Hindlimb muscle (tissue), 1 donor: Measurements from ENCODE around the gene OCA2. TPM values are rescaled to one million over a fixed set of nuclear protein-coding genes. Genes with fewer than 3 reads are reported as not detected.
A peak's percentile ranks its signal among the peaks of the same experiment; 100 is the strongest.
"Not testable (repeated sequence)": the region's sequence is repeated elsewhere in the genome, so short reads cannot be mapped to it uniquely, and the experiment has no call there.

ENCODE experiments used
- DNase-seq: peaks from one replicate; pipeline ENCODE4 v3.0.0-alpha.2; 2013
- polyA plus RNA-seq: library from polyadenylated mRNA; unstranded; fragments of 120-200 nt; gene quantifications from one replicate; pipeline ENCODE4 v1.2.1, GENCODE V29; 2013; ENCODE audit not compliant: insufficient read length

The OCA2 gene
- 4.5 TPM for polyA plus RNA-seq

DNA sequence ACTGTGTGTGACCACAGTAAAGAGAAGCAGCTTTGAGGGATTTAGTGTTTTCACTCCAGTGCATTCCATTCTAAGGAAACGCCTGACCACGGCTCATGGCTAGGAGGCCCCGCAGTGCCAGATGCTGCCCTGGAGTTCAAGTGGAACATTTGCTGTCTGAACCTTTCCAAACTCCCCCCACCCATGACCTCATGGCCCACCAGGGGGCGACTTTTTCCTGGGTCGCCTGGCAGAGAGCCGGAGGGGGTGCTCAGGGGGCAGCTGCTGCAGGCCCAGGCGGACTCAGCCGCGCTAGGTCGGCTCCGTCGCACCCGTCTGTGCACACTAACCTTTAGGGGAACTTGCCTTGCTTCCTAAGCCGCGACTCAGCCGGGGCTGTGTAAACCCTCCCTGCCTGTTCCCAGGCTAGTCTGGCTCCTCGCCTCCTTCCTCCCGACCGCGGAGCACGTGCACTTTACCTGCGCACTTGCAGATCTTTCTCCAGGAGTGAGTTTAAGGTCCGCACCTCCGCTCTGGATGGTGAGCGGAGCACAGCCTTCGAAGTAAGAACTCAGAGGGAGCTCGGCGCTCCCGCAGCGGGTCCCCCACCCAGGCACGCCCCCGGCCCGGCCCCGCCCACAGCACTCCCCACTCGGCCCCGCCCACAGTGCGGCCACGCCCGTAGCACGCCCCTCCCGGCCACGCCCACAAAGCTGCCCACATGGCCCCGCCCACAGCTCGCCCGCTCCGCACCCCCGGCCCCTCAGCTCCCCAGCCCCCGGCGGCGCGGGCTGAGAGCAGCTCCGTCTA is at the start of gene OCA2:
Gene OCA2, minus strand, starts transcription at position 550 of the 789 bp plus-strand sequence. CDS start 17,441 bp downstream, outside the sequence.
- DNase-seq = no peak

DNA sequence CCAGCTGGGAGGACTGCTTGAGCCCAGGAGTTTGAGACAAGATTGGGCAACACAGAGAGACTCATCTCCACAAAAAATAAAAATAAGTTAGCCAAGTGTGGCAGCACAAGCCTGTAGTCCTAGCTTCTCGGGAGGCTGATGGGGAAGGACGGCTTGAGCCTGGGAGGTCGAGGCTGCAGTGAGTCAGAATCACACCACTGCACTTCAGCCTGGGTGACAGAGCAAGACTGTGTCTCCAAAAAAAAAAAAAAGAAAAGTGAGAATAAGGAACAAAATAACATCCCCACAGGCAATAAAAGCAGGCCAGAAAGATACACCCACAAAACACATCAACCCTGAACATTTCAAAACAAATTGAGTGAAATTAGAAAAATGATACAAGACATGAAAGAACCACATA is 48.7 kb upstream of the OCA2 start:
- DNase-seq = no peak

DNA sequence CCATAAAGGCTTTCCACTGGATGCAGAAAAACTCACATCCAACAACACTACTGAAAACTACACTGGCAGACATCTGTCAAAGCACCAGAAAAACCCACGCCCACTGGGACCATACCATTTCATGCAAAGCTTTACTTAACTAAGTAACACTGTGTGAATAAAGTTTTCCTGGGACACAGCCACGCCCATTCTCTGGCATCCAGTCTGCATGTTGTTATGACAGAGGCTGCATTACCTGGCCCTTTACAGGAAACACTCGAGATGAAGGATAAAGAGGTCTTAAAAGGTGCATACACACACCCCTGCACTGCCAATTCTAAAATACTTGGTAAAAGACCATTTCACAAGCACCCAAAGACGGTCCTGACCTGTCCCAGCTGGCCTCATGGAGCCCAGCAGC is 46.3 kb upstream of the OCA2 start:
- DNase-seq = not testable (repeated sequence)

DNA sequence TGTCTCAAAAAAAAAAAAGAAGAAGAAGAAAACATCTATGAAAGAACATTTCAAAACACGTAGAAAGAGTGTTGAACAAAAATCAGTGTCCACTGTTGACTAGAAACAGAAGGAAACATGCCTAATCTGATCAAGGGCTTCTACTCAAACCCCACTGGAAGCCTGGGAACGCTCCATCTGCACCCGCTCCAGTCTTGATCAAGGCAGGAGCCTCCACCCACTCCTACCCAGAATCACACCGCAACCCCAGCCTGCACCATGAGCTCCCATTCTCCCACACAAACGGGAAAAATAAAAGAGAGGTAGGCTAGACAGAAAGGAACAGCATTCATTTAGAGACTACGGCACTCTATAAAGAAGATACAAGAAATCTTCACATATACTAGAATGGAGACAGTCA is 40.9 kb upstream of the OCA2 start:
- no peak for DNase-seq

DNA sequence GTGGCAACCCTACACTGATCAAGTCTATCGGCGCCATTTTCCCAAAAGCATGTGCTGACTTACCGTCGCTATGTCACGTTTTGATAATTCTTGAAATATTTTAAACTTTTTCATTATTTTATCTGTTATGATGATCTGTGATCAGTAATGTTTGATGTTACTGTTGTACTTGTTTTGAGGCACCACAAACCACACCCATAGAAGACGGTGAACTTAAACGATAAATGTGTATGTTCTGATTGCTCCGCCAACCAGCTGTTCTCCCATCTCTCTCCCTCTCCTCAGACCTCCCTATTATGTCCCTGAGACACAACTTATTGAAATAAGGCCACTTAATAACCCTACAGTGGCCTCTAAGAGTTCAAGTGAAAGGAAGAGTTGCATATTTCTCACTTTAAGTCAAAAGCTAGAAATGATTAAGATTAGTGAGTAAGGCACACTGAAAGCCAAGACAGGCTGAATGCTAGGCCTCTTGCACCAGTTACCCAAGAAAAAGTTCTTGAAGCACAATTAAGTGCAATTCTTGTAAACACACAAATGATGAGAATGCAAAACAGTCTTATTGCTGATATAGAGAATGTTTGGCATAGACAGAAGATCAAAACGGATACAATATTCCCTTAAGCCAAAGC is 38.4 kb upstream of the OCA2 start:
- DNase-seq = not testable (repeated sequence)

DNA sequence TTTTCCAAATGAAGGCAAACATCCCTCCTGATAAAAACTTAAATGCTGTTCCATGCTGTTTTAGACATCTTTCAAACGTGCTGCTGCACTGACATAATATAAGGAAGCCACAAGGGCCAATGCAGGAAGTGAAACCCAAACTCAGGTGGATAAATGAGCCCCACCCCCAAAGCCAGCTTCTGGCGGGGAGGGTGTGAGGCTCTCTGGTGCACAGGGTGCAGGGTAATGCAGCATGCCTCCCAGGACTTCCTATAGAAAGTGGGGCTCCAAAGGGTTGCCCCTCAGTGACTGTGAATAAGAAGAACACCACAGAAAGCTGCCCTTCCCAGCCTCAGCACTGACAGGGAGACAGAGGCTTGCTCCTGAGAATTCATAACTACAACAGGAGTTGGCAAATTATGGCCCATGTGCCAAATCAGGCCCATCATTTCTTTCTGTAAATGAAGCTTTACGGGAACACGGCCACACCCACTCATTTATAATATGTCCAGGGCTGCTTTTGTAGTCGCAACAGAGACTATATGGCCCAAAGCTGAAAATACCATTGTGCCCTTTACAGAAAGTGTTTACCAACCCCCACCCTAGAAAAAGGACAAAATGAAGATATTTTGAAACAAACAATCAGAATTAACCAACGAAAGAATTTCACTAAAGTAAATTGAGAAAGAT is 37.3 kb upstream of the OCA2 start:
- not testable (repeated sequence) for DNase-seq

DNA sequence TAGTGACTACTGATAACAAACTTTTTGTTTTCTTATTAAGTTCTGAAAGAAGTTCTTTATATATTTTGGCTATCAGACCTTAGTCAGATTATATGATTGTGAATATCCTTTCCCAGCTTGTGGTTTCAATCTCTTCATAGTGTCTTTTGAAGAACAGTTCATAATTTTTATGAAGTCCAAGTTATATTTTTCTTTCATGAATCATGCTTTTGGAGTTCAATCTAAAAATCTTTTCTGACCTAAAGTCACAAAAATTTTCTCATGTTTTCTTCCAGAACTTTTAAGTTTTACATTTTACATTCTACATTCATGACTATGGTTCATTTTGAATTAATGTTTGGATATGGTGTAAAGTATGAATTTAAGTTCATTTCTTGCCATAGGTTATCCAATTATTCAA is 34.2 kb upstream of the OCA2 start:
- DNase-seq = no peak

DNA sequence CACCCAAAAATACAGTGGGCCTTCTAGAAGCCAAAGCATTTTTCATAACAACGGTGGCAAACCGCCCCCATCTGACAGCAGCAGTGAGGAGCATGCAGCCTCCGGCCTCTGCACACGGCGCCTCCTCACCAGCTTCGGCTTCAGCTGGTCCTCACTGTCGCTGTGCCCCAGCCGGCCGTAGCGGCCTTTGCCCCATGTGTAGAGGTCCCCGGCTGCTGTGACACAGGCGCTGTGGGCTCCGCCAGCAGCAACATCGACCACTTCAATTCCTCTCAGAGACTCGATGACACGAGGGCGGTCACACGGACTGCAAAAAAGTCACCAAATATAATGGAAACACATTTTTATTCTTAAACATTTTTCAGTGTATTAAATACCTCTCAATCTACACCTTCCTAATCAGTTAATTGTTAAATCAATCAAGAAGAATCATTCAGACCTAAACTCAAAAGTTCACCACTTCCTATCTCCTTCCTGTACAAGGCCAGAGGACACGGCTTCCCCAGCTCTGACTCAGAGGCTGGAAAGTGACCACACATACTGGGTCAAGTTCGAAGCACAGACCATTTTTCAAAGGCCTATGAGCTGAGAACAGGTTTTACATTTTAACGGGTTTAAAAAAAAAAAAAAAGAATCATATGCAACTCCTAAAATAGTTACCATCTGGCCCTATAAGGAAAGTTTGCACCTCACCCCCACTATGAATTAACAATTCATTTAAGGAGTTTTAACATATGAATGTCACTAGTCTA is 33.6 kb upstream of the OCA2 start:
- no peak for DNase-seq

DNA sequence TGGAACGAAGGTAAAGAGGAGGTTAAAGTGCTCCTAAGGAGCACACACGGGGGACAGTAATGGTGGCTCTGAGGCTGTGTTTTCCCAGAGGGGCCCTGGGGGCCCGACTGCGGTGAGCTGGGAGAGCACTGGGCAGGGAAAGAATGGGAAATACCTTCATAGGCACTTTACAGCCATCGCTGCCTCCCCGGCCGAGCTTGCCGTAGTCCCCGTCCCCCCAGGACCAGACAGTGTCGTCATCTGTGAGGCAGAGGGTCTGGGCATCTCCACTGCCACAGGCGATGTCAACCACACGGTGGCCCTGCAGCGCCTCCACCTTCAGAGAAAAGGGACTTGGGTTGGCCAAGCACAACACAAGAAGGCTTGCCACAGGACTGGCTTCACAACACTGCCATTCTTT is 32.8 kb upstream of the OCA2 start:
- DNase-seq = no peak

DNA sequence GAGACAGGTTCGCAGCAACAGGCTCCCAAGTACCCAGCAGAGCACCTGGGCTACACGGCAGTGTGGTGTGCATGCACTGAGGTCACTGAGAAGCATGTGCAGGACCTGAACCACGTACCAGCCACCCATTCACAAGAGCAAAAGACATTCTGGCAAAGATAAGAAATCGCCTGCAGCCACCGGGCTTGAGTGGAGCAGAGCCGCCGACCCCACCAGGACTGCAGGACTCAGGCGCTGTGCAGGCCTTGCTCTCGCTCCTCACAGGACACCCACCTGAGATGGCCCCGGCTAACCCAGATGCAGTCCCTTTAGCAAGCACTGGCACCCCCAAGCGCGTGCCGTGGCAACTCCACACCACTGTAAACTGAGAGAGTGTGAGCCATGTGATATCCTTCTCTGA is 32.3 kb upstream of the OCA2 start:
- DNase-seq = no peak

DNA sequence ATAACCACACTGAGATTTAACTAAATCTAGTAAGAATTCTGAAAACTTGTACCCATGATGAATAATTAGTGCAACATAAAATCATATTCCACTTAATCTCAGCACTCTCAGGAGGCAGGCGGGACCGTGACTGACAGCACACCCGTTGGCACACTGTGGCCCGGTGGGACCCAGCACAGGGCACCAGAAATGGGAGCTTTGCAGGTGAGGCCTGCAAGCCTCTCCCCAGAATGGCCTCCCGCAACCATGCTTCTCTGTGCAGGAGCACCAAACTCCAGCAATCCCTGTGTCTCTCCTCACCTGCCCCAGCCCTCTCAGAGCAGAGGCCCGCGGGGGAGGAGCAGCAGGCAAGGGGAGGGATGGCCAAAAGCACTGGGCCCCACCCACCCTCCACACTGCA is 31.5 kb upstream of the OCA2 start:
- no peak for DNase-seq

DNA sequence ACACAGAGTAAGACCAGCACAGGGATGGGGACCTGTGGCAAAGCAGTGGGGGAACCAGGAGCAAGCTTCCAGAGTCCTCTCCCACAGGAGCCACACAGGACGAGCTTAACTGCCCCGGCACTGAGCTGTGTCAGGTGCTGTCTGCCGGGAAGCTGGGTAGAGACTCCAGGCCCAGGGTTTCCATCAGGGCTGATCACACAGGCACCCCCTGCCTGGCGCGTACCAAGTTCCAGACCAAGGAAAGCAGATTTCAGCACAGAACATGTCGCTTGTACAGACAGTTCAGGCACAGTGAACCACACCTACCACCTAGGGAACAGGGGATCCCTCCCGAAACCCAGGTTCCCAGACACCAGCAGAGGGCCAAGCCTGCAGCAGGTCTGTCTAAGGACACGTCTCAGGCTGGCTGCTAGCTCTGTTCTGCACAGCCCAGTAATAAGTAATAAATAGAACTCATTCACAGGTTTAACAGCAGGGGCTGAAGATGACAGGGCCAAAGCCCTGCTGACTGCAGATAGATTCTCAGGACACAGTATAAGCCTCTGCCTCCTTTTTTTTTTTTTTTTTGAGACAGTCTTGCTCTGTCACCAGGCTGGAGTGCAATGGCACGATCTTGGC is 30.2 kb upstream of the OCA2 start:
- no peak for DNase-seq

DNA sequence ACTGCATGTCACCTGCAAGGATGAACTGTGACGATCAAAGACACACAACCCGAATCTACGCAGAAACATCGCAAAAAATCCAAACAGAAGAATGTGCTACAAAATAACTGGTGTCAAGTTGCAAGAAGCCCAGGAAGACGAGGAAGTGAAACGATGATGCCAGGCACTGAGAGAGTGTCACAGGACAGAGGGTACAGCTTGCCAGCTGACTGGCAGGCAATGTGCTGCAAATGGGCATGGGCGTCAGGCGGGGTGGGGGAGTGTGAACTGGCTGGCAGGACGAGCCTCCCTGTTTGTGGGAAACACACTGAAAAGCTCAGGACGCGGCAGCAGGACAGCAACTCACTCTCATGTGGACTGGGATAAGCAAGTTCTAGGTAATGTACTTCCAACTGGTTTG is 28.9 kb upstream of the OCA2 start:
- DNase-seq = no peak

DNA sequence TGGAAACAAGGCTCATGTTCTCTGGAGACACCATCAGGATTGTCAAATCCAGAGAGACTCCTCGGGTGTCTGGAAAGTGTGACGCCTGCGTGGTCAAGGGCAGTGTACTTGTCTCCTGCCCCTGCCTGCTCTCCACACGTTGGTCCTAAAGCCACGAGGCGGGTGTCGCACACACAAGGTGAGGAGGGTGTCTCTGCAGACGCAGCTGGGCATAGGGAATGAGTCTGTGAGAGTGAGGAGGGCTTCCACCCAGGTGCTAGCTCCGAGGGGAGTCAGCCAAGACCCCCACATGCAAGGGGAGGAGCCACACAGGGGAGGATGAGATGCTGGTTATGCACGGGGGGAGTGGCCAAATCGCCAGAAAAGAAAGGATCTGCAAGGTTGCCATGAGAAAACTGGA is 27.9 kb upstream of the OCA2 start:
- no peak for DNase-seq

DNA sequence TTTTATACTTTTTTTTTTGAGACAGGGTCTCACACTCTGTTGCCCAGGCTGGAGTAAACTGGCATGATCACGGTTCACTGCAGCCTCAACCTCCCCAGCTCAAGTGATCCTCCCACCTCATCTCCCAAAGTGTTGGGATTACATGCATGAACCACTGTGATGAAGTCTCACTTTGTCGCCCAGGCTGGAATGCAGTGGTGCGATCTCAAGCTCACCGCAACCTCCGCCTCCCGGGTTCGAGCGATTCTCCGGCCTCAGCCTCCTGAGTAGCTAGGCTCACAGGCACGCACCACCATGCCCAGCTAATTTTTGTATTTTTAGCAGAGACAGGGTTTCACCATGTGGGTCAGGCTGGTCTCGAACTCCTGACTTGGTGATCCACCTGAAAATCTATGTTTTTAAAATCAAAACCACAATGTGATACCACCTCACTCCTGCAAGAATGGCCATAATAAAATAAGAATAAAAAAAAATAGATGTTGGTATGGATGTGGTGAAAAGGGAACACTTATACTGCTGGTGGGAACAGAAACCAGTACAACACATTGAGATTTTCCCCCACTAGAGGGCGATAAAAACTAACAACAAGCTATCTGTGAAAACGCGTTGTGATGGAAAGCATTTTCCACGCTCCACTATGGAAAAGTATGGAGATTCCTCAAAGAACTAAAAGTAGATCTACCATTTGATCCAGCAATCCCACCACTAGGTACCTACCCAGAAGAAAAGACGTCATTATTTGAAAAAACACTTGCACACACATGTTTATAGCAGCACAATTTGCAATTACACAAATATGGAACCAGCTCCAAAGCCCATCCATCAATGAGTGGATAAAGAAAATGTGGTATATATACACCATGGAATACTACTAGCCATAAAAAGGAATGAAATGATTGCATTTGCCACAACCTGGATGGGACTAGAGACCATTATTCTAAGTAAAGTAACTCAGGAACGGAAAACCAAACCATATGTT is 26.8 kb upstream of the OCA2 start:
- no peak for DNase-seq

DNA sequence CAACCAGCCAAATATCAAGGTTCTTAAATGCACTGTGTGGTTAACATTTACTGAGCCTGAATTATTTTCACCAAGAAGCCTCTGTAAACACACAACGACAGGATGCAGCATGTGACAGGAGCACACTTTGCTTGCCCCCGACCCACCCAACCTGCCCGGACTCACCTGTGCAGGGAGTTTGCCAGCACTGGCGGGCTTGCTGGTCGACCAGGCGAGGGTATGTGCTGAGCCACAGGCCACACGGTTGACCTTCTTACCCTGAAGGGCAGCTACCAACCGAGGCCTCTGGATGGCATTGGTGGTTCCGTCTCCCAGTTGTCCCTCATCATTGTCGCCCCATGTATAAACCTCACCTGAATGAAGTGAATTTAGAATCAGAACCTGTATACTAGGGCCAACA is 25.7 kb upstream of the OCA2 start:
- DNase-seq = no peak

DNA sequence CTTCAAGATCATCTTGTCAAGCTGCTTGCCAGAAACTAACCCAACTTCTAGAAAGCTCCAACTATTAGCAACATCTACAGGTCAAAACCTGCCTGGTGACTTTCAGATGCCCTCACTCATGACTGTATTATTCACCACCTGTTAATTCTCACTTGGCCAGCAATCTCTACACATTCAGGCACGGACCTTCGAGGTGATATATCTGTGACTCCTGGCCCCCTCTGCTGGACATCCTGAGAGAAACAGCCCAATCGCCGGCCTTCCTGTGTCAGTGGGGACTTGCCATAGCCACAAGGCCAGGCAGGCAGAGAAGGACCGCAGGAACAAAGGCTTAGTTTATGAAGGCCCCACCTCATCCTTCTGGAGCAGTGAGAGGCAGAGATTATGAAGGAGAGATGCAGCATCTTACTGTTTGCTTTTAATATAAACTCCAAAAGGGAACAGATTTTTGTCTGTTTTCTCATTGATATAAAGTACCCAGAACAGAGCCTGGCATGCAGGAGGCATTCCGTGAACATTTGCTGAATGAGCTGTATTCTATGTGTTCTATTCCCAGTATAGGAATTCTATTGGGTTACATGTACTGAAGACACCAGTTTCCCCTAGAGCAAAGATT is 24.4 kb upstream of the OCA2 start:
- peak; percentile 58 for DNase-seq

DNA sequence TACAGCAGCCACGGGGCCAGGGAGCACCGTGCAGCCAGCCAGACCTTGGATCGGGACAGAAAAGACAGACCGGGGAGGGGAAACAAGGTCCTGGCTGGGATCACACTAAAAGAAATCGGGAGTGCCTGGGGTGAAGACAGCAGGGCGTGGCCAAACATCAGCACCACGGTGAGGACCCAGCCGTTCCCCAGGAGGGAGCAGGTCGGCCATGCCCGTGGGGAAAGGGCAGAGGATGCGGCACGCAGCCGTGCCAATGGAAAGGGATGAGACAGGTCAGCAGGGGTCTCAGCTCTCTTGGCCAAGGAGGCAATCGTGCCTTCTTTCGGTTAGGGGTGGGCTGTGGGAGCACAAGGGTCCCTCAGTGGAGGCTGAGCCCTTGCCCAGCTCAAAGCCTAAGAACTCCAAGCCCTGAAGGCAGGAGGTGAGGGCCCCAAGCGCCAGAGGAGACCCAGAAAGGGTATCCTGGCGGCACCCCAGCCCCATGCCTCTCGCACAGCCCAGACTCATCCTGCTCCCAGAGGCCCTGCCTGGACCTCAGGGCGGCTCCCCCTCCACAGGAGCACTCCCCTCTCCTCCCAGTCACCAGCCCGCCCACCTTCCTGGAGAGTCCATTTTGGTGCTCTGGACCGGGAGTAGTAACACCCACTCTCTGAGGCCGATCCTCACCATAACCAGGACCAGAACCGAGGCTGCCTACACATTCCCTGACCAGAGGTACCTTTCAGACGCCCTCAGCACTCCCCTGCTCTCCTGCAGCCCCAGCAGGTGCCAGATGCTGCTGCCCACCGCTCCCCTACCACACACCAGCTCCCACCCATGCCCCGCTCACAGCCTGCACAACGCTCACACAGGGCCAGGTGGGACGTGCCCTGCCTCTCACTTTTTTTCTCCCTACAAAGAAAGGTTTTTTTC is 23.2 kb upstream of the OCA2 start:
- DNase-seq = no peak

DNA sequence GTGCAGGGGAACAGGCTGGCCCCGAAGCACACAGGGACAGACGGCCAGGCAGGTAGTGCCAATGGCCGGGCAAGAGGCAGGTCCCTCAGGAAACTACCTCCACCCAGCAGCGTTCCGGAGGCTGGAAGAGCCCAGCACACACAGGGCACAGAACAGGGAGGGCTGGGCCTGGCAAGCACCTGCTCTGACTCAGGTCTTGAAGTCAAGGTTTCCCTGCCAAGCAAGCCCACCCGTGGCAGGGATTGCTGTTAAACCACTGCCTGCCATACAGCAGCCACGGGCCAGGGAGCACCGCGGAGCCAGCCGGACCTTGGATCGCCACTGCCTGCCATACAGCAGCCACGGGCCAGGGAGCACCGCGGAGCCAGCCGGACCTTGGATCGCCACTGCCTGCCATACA is 22.5 kb upstream of the OCA2 start:
- not testable (repeated sequence) for DNase-seq

DNA sequence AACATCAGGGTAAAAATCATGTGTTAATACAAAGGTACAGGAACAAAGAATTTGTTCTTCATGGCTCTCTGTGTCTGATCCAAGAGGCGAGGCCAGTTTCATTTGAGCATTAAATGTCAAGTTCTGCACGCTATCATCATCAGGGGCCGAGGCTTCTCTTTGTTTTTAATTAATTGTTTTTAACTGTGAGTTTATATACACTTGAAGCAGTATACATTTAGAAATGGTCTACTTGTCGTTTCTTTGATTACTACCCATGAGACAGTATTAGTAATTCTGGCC is 21.2 kb upstream of the OCA2 start:
- no peak for DNase-seq
